SK-N-DZ (cell line): ENCODE results near the gene PFKL.
"Not testable (repeated sequence)": the region's sequence is repeated elsewhere in the genome, so short reads cannot be mapped to it uniquely, and the experiment has no call there.

Experiments
- DNase-seq: peaks from one replicate; pipeline ENCODE4 v3.0.0-alpha.2; 2015; ENCODE audit warnings: low spot score

PFKL gene

DNA sequence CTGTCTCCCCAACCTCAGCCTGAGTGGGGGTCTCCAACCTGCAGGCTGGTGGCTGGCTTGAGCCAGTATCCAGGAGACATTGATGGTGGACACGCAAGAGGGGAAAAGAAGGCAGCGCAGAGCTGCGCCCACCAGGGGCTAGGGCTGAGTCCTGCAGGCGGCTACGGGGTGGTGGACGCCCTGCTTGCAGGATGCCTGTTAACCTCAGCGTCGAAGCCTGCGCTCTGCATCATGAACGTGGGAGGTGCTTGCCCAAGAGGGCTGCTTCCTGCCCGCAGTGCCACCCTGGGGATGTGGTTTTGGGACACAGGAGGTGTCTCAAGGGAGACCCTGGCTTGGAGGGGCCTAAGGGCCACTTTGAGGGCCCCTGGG lies 27.7 kb downstream of the PFKL start:
- no peak for DNase-seq

DNA sequence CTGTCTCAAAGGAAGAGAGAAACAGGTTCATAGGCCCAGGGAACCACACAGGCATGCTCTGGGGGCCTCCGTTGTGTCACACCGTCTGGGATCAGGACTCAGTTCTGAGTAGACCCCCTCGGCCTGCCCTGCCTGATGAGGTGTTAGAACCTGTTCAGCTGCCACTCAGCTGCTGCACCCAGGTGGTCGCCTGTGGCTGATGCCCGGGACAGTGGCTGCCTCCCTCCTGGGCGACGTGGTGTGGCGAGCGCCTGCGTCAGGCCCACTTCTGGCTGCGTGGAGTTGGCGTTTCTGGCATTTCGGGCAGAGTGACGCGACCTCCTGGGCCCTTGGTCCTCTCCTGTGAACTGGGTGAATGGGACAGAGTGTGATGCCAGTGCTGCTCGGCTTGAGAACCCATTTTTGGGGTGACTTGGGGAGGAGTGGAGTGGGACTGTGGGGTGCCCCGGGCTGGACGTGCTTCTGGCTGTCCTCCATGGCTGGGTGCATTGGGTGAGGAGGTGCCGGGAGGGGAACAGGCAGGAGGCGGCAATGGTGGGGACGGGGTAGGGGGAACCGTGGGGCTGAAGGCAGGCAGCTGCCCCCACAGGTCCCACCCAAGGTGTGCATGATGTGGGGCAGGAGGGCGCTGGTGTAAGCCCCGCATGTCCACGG lies 28.5 kb downstream of the PFKL start:
- no peak for DNase-seq

DNA sequence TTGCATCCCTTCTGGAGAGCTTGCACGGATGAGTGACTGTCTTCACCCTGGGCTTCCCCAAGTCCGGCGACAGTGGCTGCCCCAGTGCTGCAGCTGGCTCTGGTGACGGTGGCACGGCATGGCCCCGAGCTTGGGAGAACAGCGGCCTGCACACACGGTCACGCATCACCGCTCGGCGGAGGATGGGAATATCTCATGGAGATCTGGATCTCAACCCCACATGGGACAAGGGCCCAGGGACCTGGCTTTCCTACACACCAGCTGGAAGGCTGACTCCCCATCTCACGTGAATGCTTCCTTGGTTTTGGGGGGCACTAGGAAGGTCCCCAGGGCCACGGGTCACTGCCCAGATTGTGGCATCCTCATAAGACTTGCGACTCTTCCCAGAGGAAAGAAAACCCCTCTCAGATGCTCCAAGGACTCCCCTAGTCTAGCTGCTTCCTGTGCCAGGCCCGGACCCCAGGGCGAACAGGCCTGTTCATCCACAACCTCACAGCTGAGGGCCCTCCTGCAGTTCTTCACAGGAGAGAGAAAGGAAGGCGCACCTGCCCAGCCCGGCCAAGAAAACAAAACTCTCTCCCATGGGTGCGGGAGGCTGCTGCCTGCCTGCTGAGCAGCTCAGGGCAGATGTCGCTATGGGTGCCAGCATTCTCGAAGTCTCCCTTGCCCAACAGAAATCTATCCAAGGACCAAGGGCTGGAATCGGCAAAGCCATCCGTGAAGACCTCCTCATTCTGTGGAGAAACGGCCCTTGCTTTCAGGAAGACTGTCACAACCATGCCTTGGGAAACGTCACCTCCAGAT lies 29.4 kb downstream of the PFKL start:
- peak; percentile 65 for DNase-seq

DNA sequence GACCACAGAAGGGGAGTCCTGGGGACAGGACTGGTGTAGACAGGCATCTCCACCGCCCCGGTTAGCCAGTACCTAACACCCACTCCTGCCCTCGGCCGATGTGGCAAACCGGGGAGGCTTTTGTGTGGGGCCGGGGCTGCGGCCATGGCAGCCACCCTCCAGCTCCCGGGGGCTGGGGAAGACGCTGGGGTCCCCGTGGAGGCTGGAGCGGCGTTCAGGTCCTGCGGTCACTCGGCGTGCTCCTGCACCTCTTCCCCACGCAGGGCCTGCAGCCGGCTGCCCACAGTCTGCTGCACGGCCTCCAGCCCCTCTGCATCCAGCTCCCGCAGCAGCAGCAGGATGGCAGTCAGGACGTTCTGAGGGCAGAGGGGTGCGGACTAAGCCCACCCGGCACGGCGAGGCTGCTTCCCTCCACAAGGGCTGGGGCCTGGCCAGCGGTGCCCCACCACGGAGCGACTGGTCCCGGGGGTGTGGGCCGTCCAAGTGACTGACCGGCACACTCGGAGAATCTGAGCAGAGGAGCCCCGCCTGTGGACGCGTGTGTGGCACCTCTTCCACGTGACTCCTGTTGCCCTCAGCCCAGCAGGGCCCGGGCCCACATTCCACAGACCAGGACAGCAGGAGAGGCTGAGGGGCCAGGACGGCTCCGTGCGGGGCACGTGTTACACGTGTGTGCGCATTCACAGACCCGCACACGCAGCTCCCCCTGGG lies 30.3 kb downstream of the PFKL start:
- DNase-seq, result no peak

DNA sequence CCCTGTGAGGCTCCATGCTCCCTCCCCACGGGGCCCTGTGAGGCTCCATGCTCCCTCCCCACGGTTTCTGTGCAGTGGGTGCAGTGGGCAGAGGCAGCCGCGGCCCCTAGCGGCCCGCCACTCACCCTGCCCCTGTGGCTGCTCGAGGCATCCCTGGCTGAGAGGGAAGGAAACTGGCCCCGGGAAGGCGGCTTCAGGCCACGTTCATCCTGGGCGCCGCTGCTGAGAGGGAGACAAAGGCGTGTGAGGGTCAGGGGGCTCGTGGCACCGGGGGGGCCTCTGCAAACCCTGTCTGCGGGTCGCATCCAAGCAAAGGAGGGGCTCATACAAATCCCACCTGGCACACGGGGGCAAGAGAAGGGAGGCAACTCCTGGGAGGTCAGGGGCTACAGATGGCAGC lies 30.8 kb downstream of the PFKL start:
- no peak for DNase-seq

DNA sequence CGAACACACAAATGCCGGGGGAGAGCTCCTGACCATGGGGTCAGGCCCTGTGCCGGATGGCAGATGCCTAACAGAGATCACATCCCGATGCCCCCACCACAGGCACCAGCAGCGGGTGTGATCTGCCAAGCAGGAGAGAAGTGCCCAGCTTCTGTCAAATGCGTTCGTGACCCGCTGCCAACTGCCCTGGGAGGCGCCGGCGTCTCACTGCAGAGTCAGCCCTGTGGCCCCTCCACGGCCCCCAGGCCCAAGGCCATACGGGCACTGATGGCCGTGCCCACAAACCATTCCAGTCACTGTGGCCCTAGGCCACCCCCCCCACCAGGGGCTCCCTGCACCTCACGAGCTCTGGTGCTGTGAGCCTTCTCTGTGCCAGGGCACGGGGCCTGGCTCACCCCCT lies 31.4 kb downstream of the PFKL start:
- no peak for DNase-seq

DNA sequence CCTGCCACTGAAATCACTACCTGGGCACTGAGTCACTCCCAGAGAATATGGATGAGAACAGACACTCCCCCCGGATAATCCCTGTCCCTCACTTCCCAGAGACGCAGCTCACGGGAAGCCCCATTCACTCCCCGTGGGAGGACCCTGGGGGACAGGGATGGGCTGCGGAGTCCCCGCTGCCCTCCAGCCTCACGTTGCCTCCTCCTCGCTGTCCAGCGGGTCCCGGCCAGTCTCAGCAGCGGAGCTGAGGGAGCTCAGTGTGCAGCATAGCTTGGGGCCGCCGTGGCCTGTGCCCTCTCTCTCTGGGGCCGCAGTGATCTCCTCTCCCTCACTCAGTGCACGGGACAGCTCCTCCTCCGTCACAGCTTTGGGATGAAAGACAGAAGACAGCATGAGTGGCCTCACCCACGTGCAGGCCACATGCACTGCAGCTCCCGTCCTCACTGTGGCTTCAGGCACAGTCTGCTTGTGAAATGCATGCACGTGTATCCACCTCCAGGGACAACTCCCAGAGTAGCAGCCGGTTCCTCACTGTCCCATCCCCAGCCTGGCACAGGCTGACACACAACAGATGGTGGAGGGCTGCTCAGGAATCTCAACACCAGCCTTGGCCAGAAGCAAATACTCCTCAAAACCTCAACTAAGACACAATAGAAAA lies 31.9 kb downstream of the PFKL start:
- no peak for DNase-seq

DNA sequence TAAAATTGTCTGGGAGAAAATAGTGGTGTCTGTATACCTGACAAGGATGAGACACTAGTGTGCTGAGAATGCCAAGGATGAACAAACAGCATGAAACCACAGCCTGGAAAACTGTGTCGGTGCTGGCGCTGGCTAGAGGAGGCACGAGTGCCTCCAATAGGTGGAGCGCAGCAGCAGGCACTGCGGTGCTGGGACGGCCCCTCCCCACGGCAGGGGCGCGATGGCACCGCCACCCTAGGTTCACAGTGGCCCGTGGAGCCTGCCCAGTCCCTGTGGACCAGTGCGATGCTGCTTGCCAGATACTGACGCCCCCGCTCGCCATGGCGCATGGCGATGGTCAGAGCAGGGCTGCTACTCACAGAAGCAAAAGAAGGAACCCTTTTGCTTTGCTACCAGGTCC lies 32.5 kb downstream of the PFKL start:
- no peak for DNase-seq

DNA sequence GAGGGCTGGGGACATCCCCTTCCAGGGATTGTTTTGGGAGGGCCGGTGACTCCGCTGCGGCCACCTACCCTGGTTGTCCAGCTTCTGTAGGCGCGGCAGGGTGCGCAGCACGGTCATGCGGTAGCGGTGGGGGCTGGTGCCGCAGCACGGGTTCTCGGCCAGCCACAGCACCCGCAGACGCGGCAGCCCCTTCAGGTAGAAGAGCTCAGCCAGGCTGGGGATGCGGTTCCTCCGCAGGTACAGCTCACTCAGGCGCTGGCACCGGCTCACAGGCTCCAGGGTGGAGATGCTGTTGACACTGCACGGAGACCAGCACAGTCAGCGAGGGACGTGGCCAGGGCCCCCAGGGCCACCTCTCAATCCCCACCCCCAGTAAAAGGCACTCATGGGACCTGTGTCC lies 33.1 kb downstream of the PFKL start:
- DNase-seq, result no peak

DNA sequence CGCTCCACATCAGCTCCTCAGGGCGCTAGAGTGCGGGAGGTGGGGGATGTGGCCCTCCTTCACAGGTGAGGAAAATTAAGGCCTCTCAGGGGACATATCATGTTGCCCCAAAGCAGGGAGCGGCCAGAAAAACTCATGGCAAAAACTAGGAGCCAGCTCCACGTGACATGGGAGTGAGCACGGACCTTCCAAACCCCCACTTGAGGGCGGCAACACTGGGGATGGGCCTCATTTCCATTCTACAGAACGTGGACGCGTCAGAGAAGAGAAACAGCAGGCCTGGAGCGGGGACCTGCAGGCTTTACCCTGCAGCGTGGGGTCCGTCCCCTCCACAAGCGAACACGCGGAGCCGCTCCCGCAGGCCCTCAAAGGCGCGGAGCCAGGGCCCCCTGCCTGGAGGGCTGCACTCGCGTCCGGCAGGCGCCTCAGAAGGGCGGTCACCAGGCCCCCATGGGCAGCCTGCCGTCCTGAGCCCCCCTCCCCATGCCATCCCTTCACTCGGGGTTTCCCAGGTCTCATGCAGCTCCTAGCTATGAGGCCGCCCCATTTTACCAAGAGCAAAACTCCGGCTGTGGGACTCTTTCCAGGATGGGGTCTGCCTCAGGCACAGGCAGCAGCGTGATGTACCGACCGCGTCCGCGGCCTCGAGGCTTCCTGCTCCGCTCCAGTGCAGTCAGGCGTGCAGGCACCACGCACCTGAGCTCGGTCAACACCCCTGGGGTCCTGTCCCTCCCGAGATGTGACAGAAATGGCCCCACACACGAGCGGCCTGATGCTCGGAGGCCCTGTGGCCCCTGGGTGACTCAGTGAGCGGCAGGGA lies 33.9 kb downstream of the PFKL start:
- no peak for DNase-seq

DNA sequence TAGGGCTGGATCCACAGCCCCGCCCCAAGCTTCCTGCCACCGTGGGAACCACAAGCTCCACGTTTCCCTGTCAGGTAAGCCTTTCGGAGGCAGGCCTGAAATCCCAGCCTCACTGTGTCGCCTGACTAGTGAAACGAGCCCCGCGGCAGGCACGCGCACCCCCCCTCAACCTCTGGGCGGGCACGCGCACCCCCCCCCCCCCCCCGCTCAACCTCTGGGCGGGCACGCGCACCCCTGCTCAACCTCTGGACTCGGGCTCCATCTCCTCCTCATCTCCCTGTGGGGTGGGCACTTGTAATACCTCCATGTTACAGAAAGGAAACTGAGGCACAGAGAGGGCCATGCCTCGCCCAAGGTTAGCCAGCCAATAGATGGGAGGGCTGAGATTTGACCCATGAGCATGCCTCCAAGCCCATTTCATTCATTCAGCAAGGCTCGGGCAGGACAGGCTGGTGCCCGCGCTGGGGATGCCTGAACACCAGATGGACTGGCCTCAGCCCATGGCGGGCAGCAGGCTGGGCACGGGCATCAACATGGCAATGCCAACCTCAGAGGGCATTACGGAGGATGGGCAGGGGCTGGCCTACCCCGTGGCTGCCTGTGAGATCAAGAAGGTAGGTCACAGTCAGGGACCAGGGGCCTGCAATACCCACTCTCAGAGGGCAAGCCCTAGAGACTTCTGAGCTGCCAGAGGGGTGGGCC lies 34.6 kb downstream of the PFKL start:
- no peak for DNase-seq

DNA sequence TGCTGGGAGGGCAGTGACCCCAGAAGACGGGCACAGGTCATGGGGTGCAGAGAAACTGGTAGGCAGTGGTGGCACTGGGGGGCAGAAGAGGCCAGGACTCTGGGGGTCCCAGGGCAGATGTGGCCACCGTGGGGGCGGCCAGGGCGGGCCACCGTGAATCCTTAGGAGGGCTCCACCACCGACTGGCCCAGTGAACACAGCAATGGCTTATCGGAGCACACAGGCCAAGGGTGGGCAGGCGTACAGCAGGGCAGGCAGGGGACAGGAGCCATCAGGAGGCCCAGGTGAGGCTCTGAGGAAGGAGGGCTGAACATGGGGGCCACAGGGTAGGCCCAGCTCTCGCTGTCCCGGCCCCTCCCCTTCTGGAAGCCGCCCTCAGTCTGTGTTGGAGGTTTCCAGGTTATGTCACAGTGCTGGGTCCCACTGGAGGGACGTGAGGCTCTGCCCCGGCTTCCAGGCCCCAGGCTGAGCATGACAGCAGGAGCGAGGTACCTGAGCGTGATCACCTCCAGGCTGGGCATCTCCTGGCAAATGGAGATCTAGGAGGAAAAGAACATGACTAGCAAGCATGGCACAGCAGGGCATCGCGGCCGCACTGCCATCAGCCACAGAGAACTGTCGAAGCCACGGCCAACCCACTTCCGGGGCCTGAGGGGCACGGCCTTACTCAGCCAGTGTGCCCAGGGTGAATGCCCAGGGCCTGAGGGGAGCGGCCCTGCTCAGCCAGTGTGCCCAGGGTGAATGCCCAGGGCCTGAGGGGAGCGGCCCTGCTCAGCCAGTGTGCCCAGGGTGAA lies 35.6 kb downstream of the PFKL start:
- no peak for DNase-seq

DNA sequence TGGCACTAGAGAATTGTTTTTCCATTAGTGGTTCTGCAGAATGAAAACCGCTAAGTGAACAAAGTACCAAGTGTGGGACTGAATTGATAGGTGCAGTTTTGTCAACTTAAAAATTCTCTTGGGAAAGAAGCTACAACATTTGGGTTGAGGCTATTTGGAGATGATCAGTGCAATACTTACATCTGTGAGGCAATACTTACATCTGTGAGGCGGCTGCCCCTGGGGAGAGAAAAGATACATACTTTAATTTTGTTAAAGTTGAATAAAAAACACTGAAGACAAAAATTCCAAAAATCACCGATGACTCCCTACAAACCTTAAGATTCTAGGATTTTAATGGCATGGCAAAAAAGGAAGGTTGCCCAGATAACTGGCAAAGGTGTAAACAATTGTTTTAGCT lies 37.6 kb downstream of the PFKL start:
- DNase-seq, result no peak

DNA sequence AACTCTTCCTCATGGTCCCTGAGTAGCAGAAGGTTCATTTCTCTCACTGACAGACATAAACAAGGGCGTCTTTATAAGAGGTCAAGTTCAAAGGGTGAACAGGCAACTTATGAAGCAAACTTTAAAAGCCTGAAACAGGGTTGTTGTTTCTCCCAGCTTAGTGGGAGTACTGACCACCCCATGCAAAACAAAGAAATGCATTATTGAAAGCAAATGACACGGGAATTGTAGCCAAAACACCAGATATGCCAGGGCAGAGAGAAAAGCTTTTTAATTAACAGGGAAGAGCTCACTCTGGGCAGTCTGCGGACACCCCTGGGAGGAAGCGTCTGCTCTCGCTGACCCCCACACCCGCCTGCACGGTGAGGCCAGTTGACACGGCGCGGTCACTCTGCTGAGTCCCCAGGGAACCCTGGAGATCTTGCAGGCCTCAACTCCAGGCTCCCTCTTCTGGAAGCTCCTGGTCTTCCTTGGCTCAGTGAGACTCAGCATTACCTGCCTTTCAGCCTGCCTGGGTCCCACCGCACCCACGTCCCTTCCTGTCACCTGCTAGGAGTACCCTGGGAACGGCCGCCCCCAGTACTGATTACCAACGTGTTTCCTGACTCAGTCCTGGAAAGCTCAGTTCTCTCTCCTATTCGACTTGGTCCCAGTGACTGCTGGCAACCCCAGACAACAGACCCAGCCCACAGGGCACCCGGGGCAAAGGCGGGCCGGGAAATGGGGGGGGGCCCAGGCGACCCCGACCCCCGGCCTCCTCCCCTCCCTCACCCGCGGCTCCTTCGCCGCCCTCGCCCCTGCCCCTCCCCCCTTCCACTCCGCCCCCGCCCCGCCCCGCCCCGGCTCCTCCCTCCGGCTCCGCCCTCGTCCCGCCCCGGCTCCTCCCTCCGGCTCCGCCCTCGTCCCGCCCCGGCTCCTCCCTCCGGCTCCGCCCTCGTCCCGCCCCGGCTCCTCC lies 38.4 kb downstream of the PFKL start:
- peak; percentile 77 for DNase-seq

DNA sequence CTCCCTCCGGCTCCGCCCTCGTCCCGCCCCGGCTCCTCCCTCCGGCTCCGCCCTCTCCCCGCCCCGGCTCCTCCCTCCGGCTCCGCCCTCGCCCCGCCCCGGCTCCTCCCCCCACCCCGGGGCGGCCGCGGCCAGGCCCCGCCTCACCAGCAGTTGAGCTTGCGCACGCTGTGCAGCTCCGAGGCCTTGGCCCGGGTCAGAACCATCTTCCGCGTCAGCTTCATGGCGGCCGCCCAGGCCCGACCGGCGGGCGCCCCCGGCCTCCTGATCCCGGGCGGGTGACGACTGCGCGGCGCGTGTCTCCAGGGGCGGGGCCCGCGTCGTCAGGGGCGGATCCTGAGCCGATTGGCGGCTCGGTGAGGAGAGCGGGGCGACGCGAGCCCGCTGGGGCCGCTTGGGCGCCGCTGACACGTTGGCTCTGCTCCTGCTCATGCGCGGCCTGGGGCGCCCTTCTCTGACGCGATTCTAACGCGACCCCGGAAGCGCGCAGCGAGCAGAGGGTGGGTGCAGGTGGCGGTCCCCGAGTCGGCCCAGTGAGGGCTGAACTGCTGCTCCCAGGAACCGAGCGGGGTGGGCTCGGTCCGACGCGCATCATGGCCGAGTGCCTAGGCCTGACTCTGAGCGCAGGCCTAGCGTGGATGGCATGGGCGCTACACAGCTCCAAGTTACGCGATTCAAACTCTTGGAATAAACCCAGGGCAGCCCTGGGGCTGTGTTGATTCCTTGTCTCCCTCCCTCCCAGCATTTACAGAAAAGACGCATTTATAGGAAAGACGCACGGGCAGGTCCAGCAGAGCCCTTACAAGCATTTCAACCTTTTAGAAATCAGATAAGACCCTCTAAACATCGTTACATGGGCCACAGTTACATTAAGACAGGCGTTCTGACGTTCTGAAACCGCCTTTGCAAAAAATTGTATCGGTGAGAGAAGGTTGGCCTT lies 39.4 kb downstream of the PFKL start, which contains the start of gene CFAP410:
TSS of gene CFAP410 (minus strand) at position 420 of the 940 bp plus-strand sequence. CDS start at position 224, 196 bp downstream.
- DNase-seq, result peak; percentile 90

DNA sequence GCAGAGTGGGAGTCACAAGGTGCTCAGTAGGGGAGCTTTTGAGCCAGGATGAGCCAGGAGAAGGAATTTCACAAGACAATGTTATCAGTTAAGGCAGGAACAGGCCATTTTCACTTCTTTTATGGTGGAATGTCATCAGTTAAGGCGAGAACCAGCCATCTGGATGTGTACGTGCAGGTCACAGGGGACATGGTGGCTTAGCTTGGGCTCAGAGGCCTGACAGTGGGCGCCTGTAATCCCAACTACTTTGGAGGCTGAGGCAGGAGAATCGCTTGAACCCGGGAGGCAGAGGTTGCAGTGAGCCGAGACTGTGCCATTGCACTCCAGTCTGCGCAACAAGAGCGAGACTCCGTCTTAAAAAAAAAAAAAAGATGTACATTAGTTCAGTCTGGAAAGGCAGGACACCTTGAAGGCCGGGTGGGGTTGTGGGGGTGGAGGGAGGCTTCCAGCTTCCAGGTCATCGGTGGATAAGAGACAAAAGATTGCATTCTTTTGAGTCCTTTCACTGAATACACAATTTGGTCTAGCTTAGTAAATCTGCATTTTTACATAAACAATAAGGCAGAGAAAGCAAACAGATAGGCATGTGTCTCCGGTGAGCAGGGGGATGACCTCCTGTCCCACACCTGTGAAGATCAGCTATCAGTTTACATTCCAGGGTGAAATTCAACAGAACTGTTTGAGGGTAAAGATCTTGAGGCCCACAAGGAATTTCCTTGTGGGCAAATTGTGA lies 42.0 kb downstream of the PFKL start:
- DNase-seq, result not testable (repeated sequence)

DNA sequence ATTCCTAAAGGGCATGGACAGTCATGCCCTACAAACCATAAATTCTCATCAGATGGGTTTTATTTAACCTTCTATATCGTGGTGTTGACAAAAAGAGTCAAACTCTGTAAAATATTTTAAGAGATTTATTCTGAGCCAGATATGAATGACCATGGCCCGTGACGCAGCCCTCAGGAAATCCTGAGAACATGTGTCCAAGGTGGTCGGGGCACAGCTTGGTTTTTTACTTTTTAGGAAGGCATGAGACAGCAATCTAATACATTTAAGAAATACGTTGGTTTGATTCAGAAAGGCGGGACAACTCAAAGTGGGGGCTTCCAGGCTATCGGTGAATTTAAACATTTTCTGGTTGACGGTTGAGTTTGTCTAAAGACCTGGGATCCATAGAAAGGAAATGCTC lies 43.1 kb downstream of the PFKL start:
- DNase-seq, result not testable (repeated sequence)
